NOMO-1 (cell line): ENCODE data around the gene PAX5.

Experiments used
- DNase-seq, 2 experiments: peaks; one replicate each; lab custom pipeline; 2025; ENCODE audit not compliant: unreplicated experiment in 2 of 2; lab: John Stamatoyannopoulos, UW

Gene PAX5

DNA sequence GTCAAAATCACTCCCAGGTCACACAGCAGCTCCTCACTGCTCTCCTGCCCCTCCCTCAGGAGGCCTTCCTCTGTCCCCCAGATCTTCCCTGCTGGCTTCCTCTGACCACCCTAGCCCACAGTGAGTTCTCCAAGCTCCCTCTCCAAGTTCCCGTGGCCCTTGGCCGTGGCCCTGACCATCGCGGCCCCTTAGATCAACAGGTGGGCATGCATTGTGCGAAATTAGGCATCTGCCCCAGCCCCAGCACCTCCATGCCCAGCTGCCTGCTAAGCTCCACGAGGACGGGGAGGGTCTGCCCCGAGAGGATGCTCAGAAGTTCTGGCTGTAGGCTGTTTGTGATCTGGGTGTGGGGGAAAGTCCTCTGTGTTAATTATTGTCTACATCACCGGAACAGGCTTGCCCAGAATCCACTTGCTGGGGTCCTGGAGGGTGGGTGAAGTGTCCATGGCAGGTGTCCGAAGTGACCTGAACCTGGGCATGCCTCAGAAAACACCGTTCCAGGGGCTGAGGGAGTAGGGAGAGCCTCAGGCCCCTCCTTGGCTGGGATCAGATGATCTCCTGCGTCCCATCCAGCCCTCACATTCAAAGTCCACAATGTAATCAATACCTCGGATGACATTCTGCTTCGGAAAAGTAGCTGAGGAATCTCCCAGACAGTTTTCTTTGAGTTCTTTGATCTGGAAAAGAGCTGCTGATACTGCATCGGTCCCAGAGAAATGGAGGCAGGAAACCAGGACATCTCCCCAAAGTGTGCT, 194.8 kb downstream of the PAX5 start:
- DNase-seq, result no peak

GRCh38 chr9:36837431-36838405, 196.3 kb downstream of the PAX5 start:
- DNase-seq, result no peak

GRCh38 chr9:36836486-36836885, 197.6 kb downstream of the PAX5 start:
- DNase-seq, result no peak

DNA sequence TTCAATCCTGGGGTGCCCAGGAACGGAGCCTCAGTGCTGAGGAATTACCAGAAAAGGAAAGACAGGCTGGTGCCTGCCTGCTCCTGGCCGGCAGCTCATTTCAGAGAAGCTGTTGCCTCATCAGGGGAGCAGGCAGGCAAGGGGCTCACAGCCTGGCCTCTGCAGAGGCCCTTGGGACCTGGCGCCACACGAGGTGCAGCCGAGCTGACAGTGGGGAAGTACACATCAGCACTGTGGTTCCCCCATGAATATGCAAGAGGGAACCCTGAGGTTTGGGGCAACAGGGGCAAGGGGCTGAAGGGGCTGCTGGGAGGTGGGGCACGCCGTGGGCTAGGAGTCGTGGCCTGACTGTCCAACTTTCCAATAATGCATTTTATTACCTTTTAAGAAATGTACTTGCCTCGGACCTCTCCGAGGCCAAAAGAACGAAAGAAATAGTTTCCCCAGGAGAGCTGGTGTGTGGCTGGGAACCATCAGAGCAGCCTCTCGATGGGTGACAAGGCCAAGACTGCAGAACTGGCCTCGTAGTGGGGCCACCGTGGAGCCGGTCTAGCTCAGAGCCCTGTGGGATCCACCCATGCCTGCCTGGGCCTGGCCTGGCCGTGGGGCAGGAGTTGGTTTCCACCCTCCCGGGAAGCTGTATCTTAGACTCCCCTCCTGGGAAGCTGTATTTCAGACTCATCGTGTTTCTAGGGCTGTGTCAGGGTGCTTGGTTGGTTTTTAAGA, 198.6 kb downstream of the PAX5 start:
- DNase-seq, result no peak

GRCh38 chr9:36834736-36835135, 199.3 kb downstream of the PAX5 start:
- DNase-seq, result no peak

GRCh38 chr9:36833954-36834353, 200.1 kb downstream of the PAX5 start:
- DNase-seq, result no peak

- no peak for DNase-seq
Measured at GRCh38 chr9:36832164-36832795, 201.8 kb downstream of the PAX5 start.

GRCh38 chr9:36831381-36832161, 202.5 kb downstream of the PAX5 start:
- no peak for DNase-seq

- DNase-seq, result no peak
Measured at GRCh38 chr9:36828611-36829013, 205.5 kb downstream of the PAX5 start.

GRCh38 chr9:36827593-36827992, 206.5 kb downstream of the PAX5 start:
- DNase-seq, result no peak

DNA sequence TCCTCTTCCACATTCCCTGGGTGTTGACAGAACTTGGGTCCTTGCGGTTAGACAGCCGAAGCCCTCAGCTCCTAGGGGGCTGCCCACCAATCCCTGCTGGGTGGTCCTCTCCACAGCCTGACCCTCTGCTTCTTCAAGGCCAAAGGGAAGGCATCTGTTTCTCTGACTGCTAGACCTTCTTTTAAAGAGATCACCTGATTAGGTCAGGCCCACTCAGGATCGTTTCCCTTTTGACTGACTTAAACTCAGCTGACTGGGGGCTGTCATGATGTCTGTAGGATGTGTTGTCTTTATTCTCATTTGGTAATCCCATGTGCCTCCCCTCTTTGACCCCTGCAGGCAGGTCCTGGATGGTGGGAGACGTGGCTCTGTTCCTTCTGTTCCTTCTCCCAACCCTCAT, 207.5 kb downstream of the PAX5 start:
- DNase-seq, result no peak

DNA sequence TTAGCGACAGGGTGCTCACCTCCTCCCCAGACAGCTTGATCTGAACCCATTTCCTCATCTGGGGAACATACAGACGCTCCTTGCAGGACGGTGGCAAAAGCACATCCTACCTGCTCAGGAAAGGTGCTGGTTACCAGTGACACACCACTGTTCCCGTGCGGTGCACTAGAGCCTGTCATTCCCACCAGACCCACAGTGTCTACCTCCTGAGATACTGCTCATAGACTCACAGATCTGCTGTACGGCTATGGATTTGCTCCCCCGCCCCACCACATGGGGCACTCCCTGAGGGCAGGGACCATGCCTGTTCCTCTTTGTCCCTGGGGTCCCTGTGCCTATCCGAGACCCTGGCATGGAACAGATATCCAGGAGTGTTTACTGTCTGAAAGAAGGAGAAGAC, 208.9 kb downstream of the PAX5 start:
- no peak for DNase-seq

GRCh38 chr9:36823934-36824333, 210.1 kb downstream of the PAX5 start:
- no peak for DNase-seq

- DNase-seq, result no peak
Measured at GRCh38 chr9:36823466-36823865, 210.6 kb downstream of the PAX5 start.

DNA sequence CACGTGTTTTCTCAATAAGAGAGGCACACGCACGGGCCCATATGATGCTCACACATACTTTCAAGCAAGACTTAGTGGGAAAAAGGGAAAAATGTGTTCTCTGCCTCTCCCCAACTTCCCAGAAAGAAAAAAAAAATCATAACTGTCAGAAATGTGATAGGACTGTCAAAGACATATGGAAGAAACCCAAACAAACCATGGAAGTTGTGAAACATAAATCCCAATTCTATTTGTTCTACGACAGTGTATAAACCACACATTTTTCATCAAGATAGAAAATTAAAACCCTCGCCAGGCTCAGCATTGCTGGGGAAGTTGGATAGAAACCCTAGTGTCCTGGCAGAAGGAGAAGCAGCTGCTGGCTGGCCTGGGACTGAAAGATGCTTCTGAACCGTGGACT, 211.9 kb downstream of the PAX5 start:
- DNase-seq, result no peak

- DNase-seq, result no peak
Measured at GRCh38 chr9:36820392-36820861, 213.6 kb downstream of the PAX5 start.

DNA sequence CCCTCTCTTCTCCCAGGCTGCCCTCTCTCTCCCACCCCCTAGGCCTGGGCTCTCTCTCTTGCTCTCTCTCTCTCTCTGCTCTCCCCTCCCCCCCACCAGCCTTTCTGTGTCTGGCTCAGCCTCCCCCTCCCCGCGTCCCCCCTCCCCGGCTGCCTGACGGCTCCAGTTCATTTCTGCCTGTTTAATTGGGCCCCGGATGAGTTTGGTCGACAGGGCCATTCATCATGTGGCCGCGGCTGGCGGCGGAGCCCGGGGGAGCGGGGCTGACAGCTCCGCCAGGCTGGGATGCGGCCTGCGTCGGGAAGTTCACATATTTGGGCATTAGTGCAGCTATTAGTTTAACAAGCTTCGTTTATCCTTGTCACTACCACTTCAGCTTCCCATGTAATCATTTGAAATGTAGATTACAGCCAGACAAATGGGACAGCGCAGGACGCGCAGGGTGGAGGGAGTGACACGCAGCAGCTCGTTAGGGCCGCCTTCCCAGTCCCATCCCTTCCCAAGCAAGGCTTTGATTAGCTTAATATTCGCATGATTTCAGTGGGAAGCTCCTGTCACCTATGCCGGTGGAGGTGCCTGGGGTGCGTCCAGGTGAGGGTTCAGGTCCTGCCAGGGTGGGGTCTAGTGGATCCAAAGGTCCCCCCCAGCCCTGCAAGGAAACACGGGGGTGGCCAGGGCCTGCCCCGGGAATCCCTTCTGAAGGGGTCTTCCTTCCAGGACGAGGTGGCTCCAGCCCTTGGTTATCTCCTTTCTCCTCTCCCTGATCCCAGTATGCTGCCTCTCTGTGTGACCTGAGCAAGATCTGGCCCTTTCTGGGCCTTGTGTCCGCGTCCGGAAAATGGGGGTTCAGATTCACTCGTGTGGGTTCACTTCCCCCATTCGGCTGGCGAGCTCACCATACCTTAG, 214.8 kb downstream of the PAX5 start:
- no peak for DNase-seq

DNA sequence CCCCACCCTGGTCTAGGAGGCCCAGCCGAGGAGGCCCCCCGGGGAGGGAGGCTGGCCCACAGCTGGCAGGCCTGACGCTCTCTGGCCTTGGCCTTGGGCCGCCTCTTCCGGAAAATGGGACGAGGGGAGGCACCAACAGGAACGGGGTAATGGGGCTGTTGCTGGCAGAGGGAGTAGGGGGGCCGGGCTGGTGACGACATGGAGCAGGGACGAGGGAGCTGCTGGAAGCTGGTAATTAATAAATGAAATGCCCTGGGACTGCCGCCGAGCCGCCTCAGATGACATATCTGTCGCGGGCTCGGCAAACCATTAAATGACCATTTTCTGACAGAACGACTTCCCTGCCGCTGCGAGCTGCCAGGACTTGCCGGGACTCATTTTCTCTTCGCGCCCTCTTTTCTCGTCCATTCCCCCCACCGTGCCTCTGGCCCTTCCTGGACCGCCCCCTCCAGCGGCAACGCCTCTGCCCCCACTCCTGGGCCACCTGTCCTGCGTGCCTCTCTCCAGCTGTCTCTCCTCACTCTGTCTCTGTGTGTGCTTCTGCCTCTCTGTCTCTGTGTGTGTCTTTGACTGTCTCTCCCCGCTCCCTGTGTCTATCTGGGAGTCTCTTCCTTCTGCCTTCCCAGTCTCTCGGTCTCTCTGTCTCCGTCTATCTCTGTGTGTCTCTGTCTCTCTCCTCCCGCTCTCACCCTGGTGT, 215.7 kb downstream of the PAX5 start:
- no peak for DNase-seq
